Keratinocyte (primary cell): ENCODE measurements around the gene SUMF2. TPM values are rescaled to one million over a fixed set of nuclear protein-coding genes. Genes with fewer than 3 reads are reported as not detected.

Source experiments
- DNase-seq: peaks from one replicate; pipeline ENCODE4 v3.0.0-alpha.2; 2011; ENCODE audit warnings: low read depth, missing footprints, low spot score
- FAIRE-seq: peaks from 2 replicates; lab custom pipeline; 2011; peaks lifted over from hg19 to GRCh38; lab: Jason Lieb, UNC
- H2AFZ ChIP-seq: 2 replicates; pipeline ENCODE4 v1.6.0; 2012; ENCODE audit warnings: low read length, control low read depth, inconsistent platforms; ENCODE audit not compliant: control insufficient read depth
- H3K27ac ChIP-seq: 2 replicates; pipeline ENCODE4 v1.5.1; 2011; ENCODE audit warnings: low read length; ENCODE audit not compliant: control insufficient read depth, insufficient read depth
- H3K27me3 ChIP-seq: 3 replicates; pipeline ENCODE4 v1.6.0; 2011; ENCODE audit warnings: low read length; ENCODE audit not compliant: control insufficient read depth, insufficient read depth; ENCODE audit errors: extremely low read depth
- H3K36me3 ChIP-seq, 2 experiments: 2 replicates in 1 of 2; 3 replicates in 1 of 2; pipeline ENCODE4 v1.5.1; 2011; ENCODE audit warnings: low read length in 2 of 2, mild to moderate bottlenecking in 1 of 2; ENCODE audit not compliant: control insufficient read depth in 2 of 2, insufficient read depth in 2 of 2; ENCODE audit errors: extremely low read depth in 1 of 2
- H3K4me1 ChIP-seq: 3 replicates; pipeline ENCODE4 v1.5.1; 2011; ENCODE audit warnings: low read length; ENCODE audit not compliant: control insufficient read depth, insufficient read depth; ENCODE audit errors: extremely low read depth
- H3K4me2 ChIP-seq: 3 replicates; pipeline ENCODE4 v1.6.0; 2011; ENCODE audit warnings: low read depth, low read length; ENCODE audit not compliant: control insufficient read depth, insufficient read depth; ENCODE audit errors: extremely low read depth
- H3K4me3 ChIP-seq, 3 experiments: fragments of 200-600 bp in 1 of 3; sonication (generic) in 1 of 3; 2 replicates in 2 of 3; 3 replicates in 1 of 3; pipeline ENCODE4 v1.5.1; 2011 to 2016; ENCODE audit warnings: low read length in 3 of 3, mild to moderate bottlenecking in 3 of 3, control low read depth in 2 of 3, inconsistent platforms in 1 of 3, low read depth in 1 of 3, mixed read lengths in 1 of 3, mixed run types in 1 of 3, moderate library complexity in 1 of 3; ENCODE audit not compliant: control insufficient read depth in 2 of 3, insufficient read depth in 2 of 3; ENCODE audit errors: extremely low read depth in 1 of 3
- H3K79me2 ChIP-seq: 2 replicates; pipeline ENCODE4 v1.6.0; 2012; ENCODE audit warnings: low read length; ENCODE audit not compliant: control insufficient read depth, insufficient read depth
- H3K9ac ChIP-seq: 3 replicates; pipeline ENCODE4 v1.6.0; 2011; ENCODE audit warnings: low read length; ENCODE audit not compliant: control insufficient read depth, insufficient read depth; ENCODE audit errors: extremely low read depth
- H3K9me1 ChIP-seq: 3 replicates; pipeline ENCODE4 v1.6.0; 2011; ENCODE audit warnings: low read length; ENCODE audit not compliant: control insufficient read depth, insufficient read depth; ENCODE audit errors: extremely low read depth
- H3K9me3 ChIP-seq: 2 replicates; pipeline ENCODE4 v1.5.1; 2012; ENCODE audit warnings: low read depth, low read length; ENCODE audit not compliant: control insufficient read depth
- H4K20me1 ChIP-seq: 3 replicates; pipeline ENCODE4 v1.6.0; 2011; ENCODE audit warnings: low read length; ENCODE audit not compliant: control insufficient read depth, insufficient read depth; ENCODE audit errors: extremely low read depth
- CTCF ChIP-seq, 3 experiments: IDR thresholded peaks in 1 of 3; conservative IDR thresholded peaks in 1 of 3; optimal IDR thresholded peaks in 1 of 3; 2 replicates in 2 of 3; 3 replicates in 1 of 3; pipeline versions ENCODE3 to v1.5.1; 2011; ENCODE audit warnings: low read length in 3 of 3, mild to moderate bottlenecking in 3 of 3, moderate library complexity in 2 of 3, control low read depth in 1 of 3, inconsistent platforms in 1 of 3; ENCODE audit not compliant: insufficient read depth in 2 of 3; ENCODE audit errors: extremely low read depth in 1 of 3
- EZH2 ChIP-seq: IDR thresholded peaks from one replicate; pipeline ENCODE4 v1.6.1; 2012; ENCODE audit warnings: inconsistent platforms, mild to moderate bottlenecking, low read length, moderate library complexity
- dilution Hi-C: fragments of 300-500 bp; cut with MboI; formaldehyde crosslinking; loops from one replicate; pipeline ENCODE4 v1.7.0; 2020; ENCODE audit warnings: low sequenced_read_pairs; ENCODE audit not compliant: extremely low pct_ligation_motif_present
- polyA plus RNA-seq, 5 experiments: library from polyadenylated mRNA; depleted of rRNA in 3 of 5; stranded (reverse) in 3 of 5; stranded (forward) in 1 of 5; unstranded in 1 of 5; fragments of >200 nt; gene quantifications; 1 replicate in 1 of 5; 2 replicates in 3 of 5; 3 replicates in 1 of 5; pipeline versions ENCODE4 v1.2.1 to v1.2.3, GENCODE V29; 2011 to 2012; ENCODE audit warnings: missing spikeins in 2 of 5, low read depth in 1 of 5, low replicate concordance in 1 of 5

Gene SUMF2
- polyA plus RNA-seq, 1 donor (not counting 4 experiments of a cell fraction or from before 2014, with no cell fraction given) = 73.8 TPM

GRCh38 chr7:56081626-56082340 lies 17.7 kb downstream of the SUMF2 start:
- H3K4me1 ChIP-seq = no peaks in the 10 kb centered on the region
- no peaks in the 10 kb centered on the region for H3K9me1 ChIP-seq
- H3K4me2 ChIP-seq = no peak overlapping the region
- dilution Hi-C loops = no loop called here
- no peak overlapping the region for H3K9ac ChIP-seq
- H3K27me3 ChIP-seq = no peaks in the 10 kb centered on the region
- H3K27ac ChIP-seq = no peak overlapping the region
- no peak for DNase-seq
- H2AFZ ChIP-seq = no peak overlapping the region
- peaks cover 21 to 27% of the 10 kb centered on the region in 2 experiments for H3K36me3 ChIP-seq
- H3K79me2 ChIP-seq = no peaks in the 10 kb centered on the region
- TF ChIP-seq EZH2 (no peak), CTCF (optimal IDR thresholded peaks at IDR 0.05 in 1 of 3, IDR thresholded peaks at IDR 0.05 in 1 of 3, conservative IDR thresholded peaks at IDR 0.05 in 1 of 3; ENCODE audit: extremely low read depth in 1 of 3, insufficient read depth in 2 of 3, low read length in 3 of 3) (no peak)
- no peaks in the 10 kb centered on the region for H3K9me3 ChIP-seq
- no peak overlapping the region for H3K4me3 ChIP-seq
- H4K20me1 ChIP-seq = peaks cover 3% of the 10 kb centered on the region
- no peak for FAIRE-seq

DNA sequence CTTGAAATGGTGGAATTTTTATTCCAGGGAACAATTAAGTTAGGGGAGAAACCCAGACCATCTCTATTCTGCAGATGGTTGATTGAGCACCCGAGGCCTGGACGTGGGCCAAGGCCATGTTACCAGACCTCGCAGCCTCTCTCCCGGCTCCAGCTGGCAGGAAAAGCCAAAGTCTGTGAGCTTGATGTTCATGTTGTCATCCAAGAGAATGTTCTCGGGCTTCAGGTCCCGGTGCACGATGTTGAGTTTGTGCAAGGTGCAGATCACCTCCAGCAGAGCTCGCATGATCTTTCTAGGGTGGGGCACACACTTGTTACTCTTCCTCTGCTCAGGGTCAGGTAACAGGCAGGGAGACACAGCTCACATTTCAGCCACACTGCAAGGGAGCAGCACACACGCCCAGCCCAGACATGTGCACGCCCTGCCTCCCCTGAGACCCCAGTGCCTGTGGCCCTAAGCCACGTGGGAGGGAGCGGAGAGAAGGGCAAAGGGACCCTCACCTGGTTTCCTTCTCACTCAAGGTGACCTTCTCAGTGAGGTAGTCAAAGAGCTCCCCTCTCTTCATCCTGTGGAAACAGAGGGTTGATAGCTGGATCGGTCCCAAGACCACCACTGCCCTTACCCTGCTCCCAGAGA lies 19.2 kb downstream of the SUMF2 start:
- no peak for FAIRE-seq
- no peak overlapping the region for H3K27ac ChIP-seq
- TF ChIP-seq CTCF (optimal IDR thresholded peaks at IDR 0.05 in 1 of 3, IDR thresholded peaks at IDR 0.05 in 1 of 3, conservative IDR thresholded peaks at IDR 0.05 in 1 of 3; ENCODE audit: extremely low read depth in 1 of 3, insufficient read depth in 2 of 3, low read length in 3 of 3) = no peak
- TF ChIP-seq EZH2 = no peak
- no peaks in the 10 kb centered on the region for H3K27me3 ChIP-seq
- no peaks in the 10 kb centered on the region for H3K4me1 ChIP-seq
- H2AFZ ChIP-seq = no peak overlapping the region
- dilution Hi-C loops = no loop called here
- no peak overlapping the region for H3K9ac ChIP-seq
- no peaks in the 10 kb centered on the region for H3K9me1 ChIP-seq
- no peak overlapping the region for H3K4me2 ChIP-seq
- H4K20me1 ChIP-seq = no peaks in the 10 kb centered on the region
- H3K4me3 ChIP-seq = no peak overlapping the region
- DNase-seq = no peak
- H3K9me3 ChIP-seq = no peaks in the 10 kb centered on the region
- H3K36me3 ChIP-seq = peaks cover 19 to 20% of the 10 kb centered on the region in 2 experiments
- no peaks in the 10 kb centered on the region for H3K79me2 ChIP-seq
